Naive thymus-derived CD8-positive, alpha-beta T cell (primary cell): ENCODE results near the gene ARID5B. TPM values are rescaled to one million over a fixed set of nuclear protein-coding genes. Genes with fewer than 3 reads are reported as not detected.

Experiments used
- polyA plus RNA-seq, 3 donors: library from polyadenylated mRNA; unstranded; fragments of 300-500 nt; fragmentation: Illumina TruSeq; gene quantifications; one replicate each; pipeline ENCODE4 v1.2.3, GENCODE V29; 2021
- total RNA-seq, 8 experiments: library from RNA in 2 of 8; stranded (reverse) in 2 of 8; gene quantifications; one replicate each; pipeline ENCODE4 v1.2.3 and lab custom pipeline; 2021 to 2026

The ARID5B gene
- total and polyA plus RNA-seq, 5 experiments from 2014 or later = 9.6 to 22.5 (median 12.6) TPM

Other genes with a start within 250 kb of the ARID5B start
- gene CABCOCO1, start 238.8 kb upstream of the ARID5B start, total RNA-seq = not detected
- gene CABCOCO1, start 238.8 kb upstream of the ARID5B start, polyA plus RNA-seq = not detected